T1000 (cell line): ENCODE data around the gene FAIM2.

Experiments
- DNase-seq: peaks from one replicate; lab custom pipeline; 2025; ENCODE audit warnings: mixed read lengths; lab: John Stamatoyannopoulos, UW

Gene FAIM2

GRCh38 chr12:49917166-49917787 is 13.6 kb upstream of the FAIM2 start:
- DNase-seq, result no peak

GRCh38 chr12:49916129-49916919 is 12.6 kb upstream of the FAIM2 start:
- no peak for DNase-seq

- no peak for DNase-seq
These were observed 8.9 kb upstream of the FAIM2 start for GRCh38 chr12:49912345-49913255.

GRCh38 chr12:49911213-49911605 is 7.5 kb upstream of the FAIM2 start:
- DNase-seq, result no peak

DNA sequence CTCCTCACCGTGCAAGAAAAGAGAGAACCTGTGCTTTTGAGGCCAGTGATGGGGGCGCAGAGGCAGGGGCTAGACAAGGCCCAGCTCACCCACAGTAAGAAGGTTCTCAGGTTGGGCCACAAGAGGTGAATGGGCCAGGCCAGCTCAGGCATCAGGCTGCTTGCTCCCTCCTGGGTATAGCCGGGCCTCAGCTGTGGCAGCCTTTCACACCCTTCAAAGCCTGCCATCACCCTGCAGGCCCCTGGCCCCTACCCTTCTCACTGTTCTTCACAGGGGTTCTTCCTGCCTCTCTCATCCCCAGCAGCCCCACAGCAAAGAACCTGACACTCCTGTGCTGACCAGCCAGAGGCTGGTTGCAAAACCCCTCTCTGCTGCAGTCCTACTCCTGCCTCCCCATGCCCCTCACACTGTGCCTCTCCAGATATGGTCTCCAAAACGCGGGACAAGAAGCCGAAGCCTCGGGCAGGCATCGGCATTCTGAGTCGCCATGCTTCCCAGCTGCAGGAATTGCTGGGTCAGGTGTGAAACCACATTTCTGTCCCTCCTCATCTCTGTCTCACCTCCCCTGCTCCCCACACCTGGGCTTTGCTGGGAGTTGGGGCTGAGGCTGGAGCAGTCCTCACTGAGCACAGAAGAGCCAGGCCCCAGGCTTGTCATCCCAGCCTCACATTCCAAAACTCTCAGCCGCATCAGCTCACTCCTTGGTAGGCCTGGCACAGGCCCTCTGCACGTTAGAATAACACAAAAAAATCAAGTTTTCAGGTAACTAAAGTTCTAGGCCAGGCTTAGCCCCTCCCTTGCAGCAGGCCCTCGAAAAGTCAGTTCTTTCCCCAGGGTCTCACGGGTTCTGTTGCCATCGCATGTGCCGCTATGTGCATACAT is 6.9 kb upstream of the FAIM2 start:
- no peak for DNase-seq

GRCh38 chr12:49909826-49910225 is 6.1 kb upstream of the FAIM2 start:
- DNase-seq, result no peak

DNA sequence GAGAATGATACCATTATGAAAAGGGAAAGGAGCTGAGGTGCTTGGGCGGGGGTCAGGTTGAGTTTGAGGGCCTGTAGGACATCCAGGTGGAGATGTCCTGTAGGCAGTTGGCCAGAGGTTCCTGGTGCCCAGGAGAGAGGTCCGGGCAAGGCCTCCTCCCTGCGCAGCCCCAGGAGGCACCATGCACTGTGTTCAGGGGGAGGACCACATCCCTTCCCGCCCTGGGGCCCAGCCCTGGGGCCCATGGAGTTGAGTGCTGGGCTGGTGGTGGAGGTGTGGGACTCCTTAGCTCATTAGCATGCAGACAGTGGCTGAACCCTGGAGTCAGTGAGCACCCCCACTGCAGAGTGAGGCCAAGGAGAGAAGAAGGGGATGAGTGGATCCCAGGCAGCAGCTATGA is 5.7 kb upstream of the FAIM2 start:
- DNase-seq, result no peak

- DNase-seq, result no peak
These were observed 3.7 kb upstream of the FAIM2 start for GRCh38 chr12:49907352-49907751.

DNA sequence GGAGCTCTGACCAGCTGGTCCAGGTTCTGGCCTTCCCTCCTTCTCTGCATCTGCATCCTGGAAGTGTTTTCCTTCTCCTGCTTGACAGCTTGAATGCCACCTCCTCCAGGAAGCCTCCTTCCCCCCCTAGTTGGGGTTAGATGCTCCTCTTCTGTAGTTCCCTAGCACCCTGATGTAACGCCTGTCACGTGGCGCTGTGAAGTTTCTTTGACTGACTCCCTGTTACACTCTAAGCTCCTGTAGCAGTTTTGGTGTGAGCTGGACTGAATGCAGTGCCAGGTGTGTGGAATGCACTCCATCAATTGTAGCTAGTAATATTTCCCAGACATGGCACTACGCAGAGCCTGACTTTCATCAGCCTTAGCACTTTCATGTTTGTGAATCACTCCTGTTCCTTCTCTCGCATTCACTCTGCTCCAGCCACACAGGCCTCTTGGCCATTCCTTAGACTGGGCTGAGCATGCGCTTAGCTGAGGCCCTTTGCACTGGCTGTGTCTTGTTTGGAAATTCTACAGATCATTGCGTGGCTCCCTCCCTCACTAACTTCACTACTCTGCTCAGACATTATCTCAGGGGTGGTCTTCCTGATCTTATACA is 2.1 kb upstream of the FAIM2 start:
- no peak for DNase-seq

- DNase-seq, result no peak
These were observed 901 bp upstream of the FAIM2 start for GRCh38 chr12:49904601-49905000.

DNA sequence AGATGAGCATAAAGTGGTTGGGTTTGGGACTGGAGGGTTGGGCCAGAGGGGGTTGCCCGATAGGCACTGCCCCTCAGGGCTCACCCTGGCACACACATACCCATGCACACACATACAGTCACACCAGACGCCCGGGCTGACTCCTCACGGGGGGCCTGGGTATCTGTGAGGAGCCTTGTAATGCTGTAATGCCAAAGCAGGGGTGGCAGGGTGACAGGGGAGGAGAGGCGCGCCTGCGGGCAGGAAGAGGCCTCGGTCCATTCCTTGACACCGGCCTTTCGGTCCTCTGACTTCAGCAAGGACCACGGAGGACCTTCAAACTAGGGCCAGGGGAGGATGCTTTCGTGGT is 375 bp downstream of the FAIM2 start:
- no peak for DNase-seq

DNA sequence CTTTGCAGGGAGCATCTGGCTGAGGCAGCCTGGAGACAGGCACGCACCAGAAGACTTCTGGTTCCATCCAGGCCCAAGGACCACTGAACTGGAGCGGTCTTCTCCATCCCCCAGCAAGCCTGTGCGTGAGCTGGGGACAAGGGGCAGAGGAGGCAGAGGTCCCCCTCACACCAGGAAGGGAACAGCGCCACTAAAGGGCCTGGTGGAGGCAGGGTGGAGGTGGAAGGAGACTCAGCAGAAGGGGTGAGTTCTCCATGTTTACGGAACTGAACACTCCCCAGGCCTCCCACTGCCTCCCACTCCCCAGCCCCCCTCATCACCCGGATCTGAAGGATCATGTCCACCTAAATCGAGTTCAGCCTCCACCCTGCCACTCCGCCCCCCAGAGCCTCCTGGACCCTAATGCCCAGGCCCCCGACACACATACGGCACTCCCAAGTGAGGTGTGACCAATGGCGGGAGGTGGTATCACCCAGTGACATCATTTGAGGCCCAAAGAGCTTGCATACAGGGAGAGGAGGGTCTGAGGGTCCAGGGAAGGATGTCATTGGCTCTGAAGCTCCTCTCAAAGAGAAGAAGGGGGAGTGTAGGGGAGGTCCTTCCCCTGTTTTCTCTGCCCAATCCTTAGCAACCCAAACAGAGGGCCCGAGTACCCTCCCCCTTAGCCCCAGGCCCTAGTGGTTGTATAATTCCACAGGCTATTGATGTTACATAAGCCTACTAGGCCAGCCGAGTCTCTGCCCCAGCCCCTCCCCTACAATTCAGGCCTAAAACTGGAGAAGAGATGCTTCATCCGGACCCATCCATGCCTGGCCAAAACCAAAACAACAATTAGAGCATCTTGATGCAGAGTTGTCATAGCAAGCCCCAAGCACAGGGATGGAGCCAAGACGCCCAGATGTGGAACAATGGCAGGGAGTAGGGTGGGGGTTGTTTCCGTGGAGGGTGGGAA is 1.0 kb downstream of the FAIM2 start:
- no peak for DNase-seq

DNA sequence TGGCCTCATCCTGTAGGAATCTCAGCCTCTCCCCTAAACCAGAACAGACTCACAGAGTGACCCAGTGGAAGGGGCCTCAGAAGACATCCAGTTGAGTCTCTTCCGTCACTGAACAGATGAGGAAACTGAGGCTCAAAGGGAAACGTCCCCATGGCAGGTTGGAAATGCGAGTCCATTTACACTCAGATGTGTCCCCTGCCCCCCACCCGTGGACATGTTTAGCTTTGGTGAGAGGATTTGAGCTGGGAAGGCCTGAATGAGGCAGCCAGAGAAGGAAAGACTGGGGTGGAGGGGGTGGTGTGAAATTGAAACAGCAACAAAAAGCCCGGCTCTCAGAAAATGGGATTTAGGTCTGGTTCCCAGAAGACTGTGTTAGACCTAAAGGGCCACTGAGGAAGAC is 1.7 kb downstream of the FAIM2 start:
- DNase-seq, result no peak

DNA sequence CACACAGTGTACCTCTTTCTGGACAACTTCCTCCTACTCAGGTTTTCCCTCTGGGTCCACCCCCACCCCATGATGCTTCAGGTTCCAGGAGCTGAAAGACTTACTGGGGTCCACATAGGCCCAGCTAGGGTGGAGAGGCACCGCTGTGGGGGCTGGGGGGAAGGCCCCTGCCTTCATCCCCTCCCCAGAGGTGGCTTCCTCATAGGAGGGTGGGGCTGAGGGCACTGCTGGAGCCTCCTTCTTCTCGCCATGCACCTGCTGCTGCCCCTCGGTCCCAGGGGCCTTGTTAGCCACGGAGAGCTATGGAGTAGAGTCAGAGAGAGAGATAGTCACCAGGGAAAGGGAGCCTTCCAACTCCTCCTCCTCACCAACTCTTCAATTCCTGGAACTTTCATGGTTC is 2.7 kb downstream of the FAIM2 start:
- DNase-seq, result no peak

DNA sequence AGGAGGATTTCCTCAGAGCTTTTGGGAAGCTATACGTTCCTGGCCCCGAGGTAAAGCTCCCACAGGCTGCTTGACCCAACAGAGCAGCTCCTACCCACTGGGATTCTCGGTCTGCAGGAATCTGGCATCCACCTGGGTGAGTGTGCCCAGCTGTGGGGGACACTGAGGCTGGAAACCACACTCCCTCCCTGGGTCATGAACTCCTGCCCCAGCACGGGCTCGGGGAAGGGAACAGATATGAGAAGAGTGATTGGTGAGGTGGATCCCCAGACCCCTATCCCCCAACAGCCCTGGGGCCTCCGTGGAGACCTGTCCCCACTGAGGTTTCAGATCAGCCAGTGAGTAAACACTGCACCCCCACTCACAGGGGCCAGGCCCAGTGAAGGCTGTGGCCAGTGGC is 3.3 kb downstream of the FAIM2 start:
- DNase-seq, result no peak

- no peak for DNase-seq
These were observed 3.8 kb downstream of the FAIM2 start for GRCh38 chr12:49899921-49900320.

DNA sequence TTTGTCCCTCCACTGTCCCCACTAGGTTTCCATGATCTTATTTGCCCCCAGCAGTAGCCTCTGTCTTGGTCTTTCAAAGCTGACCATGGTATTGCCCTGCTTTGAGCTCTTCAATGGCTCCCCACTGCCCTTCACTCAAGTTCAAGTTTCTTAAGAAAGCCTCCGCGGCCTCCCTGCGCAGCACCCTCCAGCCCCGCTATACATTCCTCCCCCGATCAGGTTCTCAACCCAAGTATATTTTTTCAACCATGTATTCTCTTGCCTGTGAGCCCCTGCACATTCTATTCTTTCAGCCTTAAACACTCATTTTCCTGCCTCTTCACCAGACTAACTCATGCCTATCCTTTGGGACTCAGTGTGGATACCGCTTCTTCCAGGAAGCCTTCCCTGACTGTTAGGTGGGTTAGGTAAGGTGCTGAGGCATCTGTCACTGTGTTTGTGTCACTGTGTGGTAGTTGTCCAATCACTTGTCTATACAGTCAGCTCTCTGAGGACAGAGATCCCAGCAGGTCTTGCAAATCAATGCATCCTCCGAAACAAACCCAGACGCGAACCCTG is 4.3 kb downstream of the FAIM2 start:
- DNase-seq, result no peak

DNA sequence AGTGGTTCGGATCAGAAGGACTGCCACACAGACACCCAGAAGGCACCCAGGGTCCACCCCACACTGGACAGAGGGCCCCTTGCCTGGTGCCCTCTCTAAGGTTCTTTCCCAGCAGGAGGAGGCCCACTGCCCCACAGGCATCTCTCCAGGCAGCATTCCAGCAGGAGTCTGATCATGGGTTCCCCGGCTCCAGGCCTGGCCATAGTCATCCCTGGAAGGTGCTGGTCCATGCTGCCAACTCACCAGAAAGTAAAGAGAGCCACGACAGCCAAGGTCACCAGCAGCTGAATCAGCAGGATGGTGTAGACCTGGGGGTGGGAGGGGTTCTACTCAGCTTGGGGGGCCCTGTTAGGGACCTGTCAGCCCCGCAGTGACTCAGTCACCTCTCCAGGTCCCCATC is 6.4 kb downstream of the FAIM2 start:
- no peak for DNase-seq

DNA sequence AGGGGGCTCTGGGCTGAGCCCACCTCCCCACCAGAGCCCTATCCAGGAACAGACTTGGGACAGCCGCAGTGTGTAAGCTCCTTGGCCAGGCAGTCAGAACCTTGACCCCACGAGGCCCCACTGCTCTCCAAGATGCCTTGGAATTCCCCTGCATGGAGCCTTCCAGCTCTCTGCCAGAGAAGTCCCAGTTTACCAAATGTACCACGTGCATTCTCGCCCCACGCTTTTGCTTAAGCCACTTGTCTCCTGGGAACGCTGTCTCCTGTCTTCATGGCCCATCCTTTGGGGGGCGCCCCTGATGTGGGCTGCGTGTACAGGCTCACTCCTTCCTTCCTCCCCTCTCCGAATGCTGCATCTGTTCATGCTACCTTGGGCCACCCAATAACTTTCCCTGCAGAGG is 7.9 kb downstream of the FAIM2 start:
- DNase-seq, result no peak

- no peak for DNase-seq
These were observed 8.9 kb downstream of the FAIM2 start for GRCh38 chr12:49894751-49895148.
